DOHH2 (cell line): ENCODE data around the gene SEPTIN10.

Experiments used
- H3F3A ChIP-seq: fragments of 200-600 bp; sonication (generic), shearing (Covaris generic); 2 replicates; pipeline ENCODE4 v1.6.0; 2016; ENCODE audit warnings: antibody characterized with exemption, mild to moderate bottlenecking; ENCODE audit not compliant: control insufficient read depth, insufficient read depth
- H3K27ac ChIP-seq: fragments of 200-600 bp; sonication (generic); 2 replicates; pipeline ENCODE4 v1.5.1; 2014; ENCODE audit warnings: low read depth, mild to moderate bottlenecking, low read length, moderate library complexity
- H3K27me3 ChIP-seq: fragments of 200-600 bp; sonication (generic); 2 replicates; pipeline ENCODE4 v1.6.1; 2014; ENCODE audit warnings: mild to moderate bottlenecking, low read length, mixed read lengths; ENCODE audit not compliant: control insufficient read depth
- H3K36me3 ChIP-seq: fragments of 200-600 bp; sonication (generic); 2 replicates; pipeline ENCODE4 v1.6.1; 2014; ENCODE audit warnings: mild to moderate bottlenecking, low read length, moderate library complexity, mixed read lengths; ENCODE audit not compliant: control insufficient read depth
- H3K4me1 ChIP-seq: fragments of 200-600 bp; sonication (generic); 2 replicates; pipeline ENCODE4 v1.6.1; 2014; ENCODE audit warnings: mild to moderate bottlenecking, low read length, mixed read lengths; ENCODE audit not compliant: control insufficient read depth
- H3K4me2 ChIP-seq: fragments of 200-600 bp; sonication (generic); 2 replicates; pipeline ENCODE4 v1.6.0; 2014; ENCODE audit warnings: mild to moderate bottlenecking, low read length, moderate library complexity
- H3K4me3 ChIP-seq: fragments of 200-600 bp; sonication (generic); 2 replicates; pipeline ENCODE4 v1.5.1; 2014; ENCODE audit warnings: mild to moderate bottlenecking, low read length, mixed read lengths
- H3K79me2 ChIP-seq: fragments of 200-600 bp; sonication (generic); 2 replicates; pipeline ENCODE4 v1.6.1; 2014; ENCODE audit warnings: mild to moderate bottlenecking, low read length, mixed read lengths; ENCODE audit not compliant: control insufficient read depth
- H3K9me2 ChIP-seq: fragments of 200-600 bp; sonication (generic); replicated peaks from 2 replicates; pipeline ENCODE4 v1.6.1; 2014; ENCODE audit warnings: mild to moderate bottlenecking, low read length, mixed read lengths; ENCODE audit not compliant: control insufficient read depth
- H3K9me3 ChIP-seq: fragments of 200-600 bp; sonication (generic); 2 replicates; pipeline ENCODE4 v1.6.1; 2014; ENCODE audit warnings: antibody characterized with exemption, low read length, mixed read lengths; ENCODE audit not compliant: control insufficient read depth, insufficient read depth
- H4K20me1 ChIP-seq: fragments of 200-600 bp; sonication (generic); 2 replicates; pipeline ENCODE4 v1.6.0; 2014; ENCODE audit warnings: low read depth, mild to moderate bottlenecking, antibody characterized with exemption, low read length, moderate library complexity; ENCODE audit not compliant: control insufficient read depth, insufficient read depth
- EZH2phosphoT487 ChIP-seq: fragments of 200-600 bp; sonication (generic); IDR thresholded peaks from 2 replicates; pipeline ENCODE4 v1.6.1; 2017; ENCODE audit warnings: borderline replicate concordance, mild to moderate bottlenecking, antibody characterized with exemption, low read length, moderate library complexity, mixed read lengths
- TF ChIP-seq, protein P1 (sequence below): fragments of 200-600 bp; sonication (generic); IDR thresholded peaks from one replicate; pipeline ENCODE4 v1.5.1; 2014; ENCODE audit warnings: antibody characterized with exemption, mild to moderate bottlenecking, low read depth, low read length; ENCODE audit not compliant: poor library complexity, severe bottlenecking

Gene SEPTIN10

DNA sequence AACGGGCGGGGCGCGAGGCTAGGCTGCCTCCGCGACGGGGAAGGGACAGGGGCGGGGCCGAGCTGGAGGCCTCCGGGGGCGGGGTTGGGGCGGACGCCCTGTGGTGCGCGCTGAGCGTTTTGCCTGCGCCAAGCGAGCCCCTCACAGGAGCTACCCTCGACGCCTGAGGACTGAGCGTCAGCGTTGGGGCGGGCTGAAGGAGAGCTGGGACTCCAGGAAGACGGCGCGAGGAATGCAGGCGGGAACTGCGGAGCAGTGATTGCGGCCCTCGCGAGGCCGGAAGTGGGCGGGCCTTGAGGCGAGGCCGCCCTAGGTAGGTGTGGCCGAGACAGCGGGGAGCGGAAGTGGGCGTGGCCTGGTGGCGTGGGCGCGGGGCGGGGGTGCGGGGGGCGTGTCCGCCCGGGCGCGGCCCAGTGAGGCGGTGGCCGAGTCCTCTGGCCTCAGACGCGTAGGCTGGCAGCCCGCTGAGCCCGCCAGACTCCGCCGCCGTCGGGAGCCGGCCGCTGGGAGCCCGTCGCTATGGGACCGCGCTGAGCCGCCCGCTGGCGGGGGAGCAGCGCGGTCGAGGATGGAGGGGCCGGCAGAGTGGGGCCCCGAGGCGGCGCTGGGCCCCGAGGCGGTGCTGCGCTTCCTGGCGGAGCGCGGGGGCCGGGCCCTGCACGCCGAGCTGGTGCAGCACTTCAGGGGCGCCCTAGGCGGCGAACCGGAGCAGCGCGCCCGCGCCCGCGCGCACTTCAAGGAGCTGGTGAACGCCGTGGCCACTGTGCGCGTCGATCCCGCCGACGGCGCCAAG, at the start of gene SEPTIN10, which contains the start of gene SOWAHC:
SEPTIN10 (minus strand) TSS at position 45 of the 793 bp plus-strand sequence. CDS start 139 bp downstream, outside the sequence.
SOWAHC (plus strand) TSS at position 443 of the 793 bp plus-strand sequence; CDS start at position 569, 126 bp downstream.
- Histone ChIP-seq H3K79me2 (no peaks in the 10 kb centered on the region), H3K9me2 (no peaks in the 10 kb centered on the region), H4K20me1 (no peaks in the 10 kb centered on the region), H3K27ac (no peak within 1 kb of the TSS), H3F3A (no peaks in the 10 kb centered on the region), H3K4me2 (no peak within 1 kb of the TSS), H3K4me1 (no peaks in the 10 kb centered on the region), H3K9me3 (peaks cover 3% of the 10 kb centered on the region; the same call in 1 of the 2 replicates), H3K27me3 (no peaks in the 10 kb centered on the region), H3K4me3 (no peak within 1 kb of the TSS), H3K36me3 (no peaks in the 10 kb centered on the region)
- TF ChIP-seq, protein P1, sequence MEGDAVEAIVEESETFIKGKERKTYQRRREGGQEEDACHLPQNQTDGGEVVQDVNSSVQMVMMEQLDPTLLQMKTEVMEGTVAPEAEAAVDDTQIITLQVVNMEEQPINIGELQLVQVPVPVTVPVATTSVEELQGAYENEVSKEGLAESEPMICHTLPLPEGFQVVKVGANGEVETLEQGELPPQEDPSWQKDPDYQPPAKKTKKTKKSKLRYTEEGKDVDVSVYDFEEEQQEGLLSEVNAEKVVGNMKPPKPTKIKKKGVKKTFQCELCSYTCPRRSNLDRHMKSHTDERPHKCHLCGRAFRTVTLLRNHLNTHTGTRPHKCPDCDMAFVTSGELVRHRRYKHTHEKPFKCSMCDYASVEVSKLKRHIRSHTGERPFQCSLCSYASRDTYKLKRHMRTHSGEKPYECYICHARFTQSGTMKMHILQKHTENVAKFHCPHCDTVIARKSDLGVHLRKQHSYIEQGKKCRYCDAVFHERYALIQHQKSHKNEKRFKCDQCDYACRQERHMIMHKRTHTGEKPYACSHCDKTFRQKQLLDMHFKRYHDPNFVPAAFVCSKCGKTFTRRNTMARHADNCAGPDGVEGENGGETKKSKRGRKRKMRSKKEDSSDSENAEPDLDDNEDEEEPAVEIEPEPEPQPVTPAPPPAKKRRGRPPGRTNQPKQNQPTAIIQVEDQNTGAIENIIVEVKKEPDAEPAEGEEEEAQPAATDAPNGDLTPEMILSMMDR = no peak
- TF ChIP-seq EZH2phosphoT487 = no peak

DNA sequence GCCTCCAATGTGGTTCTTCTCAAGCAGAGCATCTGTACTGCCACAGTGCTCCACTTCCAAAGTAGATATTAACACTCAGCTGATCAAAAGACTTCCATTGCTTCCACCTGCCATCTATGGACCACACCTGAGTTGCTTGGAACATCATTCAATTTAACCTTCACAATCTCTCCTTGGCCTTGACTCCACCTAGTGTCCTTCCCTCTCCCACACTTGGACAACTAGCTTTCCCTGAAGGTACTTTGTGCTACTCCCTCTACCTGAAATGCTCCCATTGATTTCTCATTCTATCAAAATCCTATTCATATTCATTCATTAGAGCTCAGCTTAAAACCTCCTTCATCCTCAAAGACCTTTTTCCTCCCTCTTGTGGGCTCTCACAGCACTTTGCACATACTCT, 49.1 kb upstream of the SEPTIN10 start:
- no peaks in the 10 kb centered on the region for H3K9me2 ChIP-seq
- no peak for TF ChIP-seq EZH2phosphoT487
- TF ChIP-seq, protein P1 = no peak

GRCh38 chr2:109660046-109660860, 46.5 kb upstream of the SEPTIN10 start:
- Histone ChIP-seq H3K9me3 (no peaks in the 10 kb centered on the region), H3K27ac (no peak overlapping the region), H3K4me3 (no peak overlapping the region), H3K4me1 (no peaks in the 10 kb centered on the region), H3F3A (no peaks in the 10 kb centered on the region), H4K20me1 (no peaks in the 10 kb centered on the region), H3K36me3 (no peaks in the 10 kb centered on the region), H3K4me2 (no peak overlapping the region), H3K27me3 (no peaks in the 10 kb centered on the region), H3K79me2 (no peaks in the 10 kb centered on the region), H3K9me2 (no peaks in the 10 kb centered on the region)
- TF ChIP-seq, protein P1 = no peak
- TF ChIP-seq EZH2phosphoT487 = no peak

More for the DNA sequence above, 49.1 kb upstream of the SEPTIN10 start:
- Histone ChIP-seq H3K36me3 (no peaks in the 10 kb centered on the region), H3K4me1 (no peaks in the 10 kb centered on the region), H3K27ac (no peak overlapping the region), H3F3A (no peaks in the 10 kb centered on the region), H3K79me2 (no peaks in the 10 kb centered on the region), H3K4me2 (no peak overlapping the region), H3K9me3 (no peaks in the 10 kb centered on the region), H4K20me1 (no peaks in the 10 kb centered on the region), H3K27me3 (no peaks in the 10 kb centered on the region), H3K4me3 (no peak overlapping the region)
